Pancreas (tissue), 10 donors: Measurements from ENCODE around the gene OSBPL3. TPM values are rescaled to one million over a fixed set of nuclear protein-coding genes. Genes with fewer than 3 reads are reported as not detected.

Experiments used
- ATAC-seq, 4 donors: fragments of 200-7000 bp; cut with Tn5 transposase; one replicate each; pipeline versions ENCODE4 v1.8.0 to v1.9.1; 2020; ENCODE audit warnings: mild to moderate bottlenecking in 4 of 4, moderate library complexity in 4 of 4
- DNase-seq, 6 donors: peaks; one replicate each; pipeline ENCODE4 v3.0.0-alpha.2; 2020
- FAIRE-seq: peaks from 2 replicates; lab custom pipeline; 2012; peaks lifted over from hg19 to GRCh38; lab: Jason Lieb, UNC
- H3K27ac ChIP-seq, 4 donors: fragments of 200-600 bp; sonication (generic); 1 replicate in 3 of 4; 2 replicates in 1 of 4; pipeline versions ENCODE4 v1.5.0 to v1.8.0; 2020
- H3K27me3 ChIP-seq, 4 donors: fragments of 200-600 bp; one replicate each; pipeline ENCODE4 v1.8.0; 2021
- H3K36me3 ChIP-seq, 3 donors: fragments of 200-600 bp; sonication (generic) in 1 of 3; one replicate each; pipeline versions ENCODE4 v1.5.0 to v1.8.0; 2020 to 2021
- H3K4me1 ChIP-seq, 3 donors: fragments of 200-600 bp; one replicate each; pipeline ENCODE4 v1.8.0; 2021
- H3K4me3 ChIP-seq, 4 donors: fragments of 200-600 bp; sonication (generic) in 2 of 4; one replicate each; pipeline versions ENCODE4 v1.5.0 to v1.8.0; 2020 to 2021
- H3K9me3 ChIP-seq, 4 donors: fragments of 200-600 bp; one replicate each; pipeline ENCODE4 v1.8.0; 2021
- CTCF ChIP-seq, 4 donors: fragments of 200-600 bp; sonication (generic) in 3 of 4; IDR thresholded peaks; one replicate each; pipeline versions ENCODE4 v1.5.0 to v1.8.0; 2021; ENCODE audit warnings: antibody characterized with exemption in 4 of 4
- WGBS, 2 donors: extraction: QIAGEN DNeasy Blood & Tissue Kit; methylation state at CpG; one replicate each; pipeline ENCODE4 v1.1.7; 2013; 5-methylcytosine and 5-hydroxymethylcytosine counted together
- intact Hi-C, 3 donors: fragments of 100-400 bp; cut with DNase I; formaldehyde crosslinking; loops; one replicate each; pipeline versions ENCODE4 v1.11.1 to v1.14.2; 2022
- polyA plus RNA-seq, 2 donors: library from polyadenylated mRNA; stranded (reverse); fragments of 200-250 nt; gene quantifications; one replicate each; pipeline ENCODE4 v1.2.3, GENCODE V29; 2013
- total RNA-seq, 6 donors: library from RNA; stranded (reverse); fragmentation: NEBNext Ultra II Directional in 4 of 6; extraction: Animal tissue kit (Norgen Biotek cat#: 25700) in 4 of 6; gene quantifications; one replicate each; pipeline versions ENCODE4 v1.2.1 to v1.2.4, GENCODE V29; 2021 to 2023
- donor health status: healthy with polysubstance abuse.
- donor health status: DM: no; HTN: no; CAD: no; lungs with moderate emphysema.
- donor health status: DM: no; HTN: no; CAD: no.
- donor health status: control.
- donor health status: control.
- donor health status: Bipolar disorder and iron deficiency.
- donor health status: DM: yes; HTN: yes; CAD: no.
- donor health status: DM: no; HTN: no; CAD: no.
- donor health status: DM: no; HTN: no; CAD: no.
- donor health status: DM: yes; HTN: yes; CAD: no.

The OSBPL3 gene
- total and polyA plus RNA-seq, 8 donors, result 1.5 to 9.5 (median 3.9) TPM

- ATAC-seq (no peak), FAIRE-seq (no peak), DNase-seq (no peak)
- intact Hi-C loops, result no loop called here
- no peak for TF ChIP-seq CTCF (IDR thresholded peaks at IDR 0.05)
- Histone ChIP-seq H3K27ac (no peak overlapping the region), H3K27me3 (no peaks in the 10 kb centered on the region), H3K4me1 (no peaks in the 10 kb centered on the region), H3K9me3 (no peaks in the 10 kb centered on the region), H3K36me3 (no peaks in the 10 kb centered on the region), H3K4me3 (no peak overlapping the region)
- 71 to 84% methylated on average over 1 of the region's 1 CpG for WGBS, 2 donors
Measured at GRCh38 chr7:25007668-25008067, 27.7 kb upstream of the OSBPL3 start.

GRCh38 chr7:25006276-25006675, 26.3 kb upstream of the OSBPL3 start:
- WGBS, 2 donors, result 58 to 96% methylated on average over 1 of the region's 1 CpG
- FAIRE-seq, result no peak
- ATAC-seq, result no peak
- Histone ChIP-seq H3K9me3 (no peaks in the 10 kb centered on the region), H3K27ac (no peak overlapping the region), H3K4me3 (no peak overlapping the region), H3K4me1 (no peaks in the 10 kb centered on the region), H3K27me3 (no peaks in the 10 kb centered on the region), H3K36me3 (no peaks in the 10 kb centered on the region)
- intact Hi-C loops, result no loop called here
- DNase-seq, result no peak
- TF ChIP-seq CTCF (IDR thresholded peaks at IDR 0.05), result no peak

GRCh38 chr7:25005658-25006057, 25.7 kb upstream of the OSBPL3 start:
- 81 to 86% methylated on average over 3 of the region's 3 CpGs for WGBS, 2 donors
- intact Hi-C loops, result no loop called here
- H3K27ac ChIP-seq, result no peak overlapping the region
- H3K4me1 ChIP-seq, result no peaks in the 10 kb centered on the region
- no peak for TF ChIP-seq CTCF (IDR thresholded peaks at IDR 0.05)
- no peaks in the 10 kb centered on the region for H3K36me3 ChIP-seq
- DNase-seq (no peak), FAIRE-seq (no peak), ATAC-seq (no peak)
- no peaks in the 10 kb centered on the region for H3K27me3 ChIP-seq
- no peak overlapping the region for H3K4me3 ChIP-seq
- no peaks in the 10 kb centered on the region for H3K9me3 ChIP-seq

GRCh38 chr7:25002786-25003185, 22.8 kb upstream of the OSBPL3 start:
- H3K4me3 ChIP-seq, result no peak overlapping the region
- H3K4me1 ChIP-seq, result no peaks in the 10 kb centered on the region
- H3K36me3 ChIP-seq, result no peaks in the 10 kb centered on the region
- no peaks in the 10 kb centered on the region for H3K9me3 ChIP-seq
- 89 to 93% methylated on average over 1 of the region's 1 CpG for whole genome bisulfite sequencing, 2 donors
- TF ChIP-seq CTCF (IDR thresholded peaks at IDR 0.05), result no peak
- no peaks in the 10 kb centered on the region for H3K27me3 ChIP-seq
- FAIRE-seq (no peak), ATAC-seq (no peak), DNase-seq (no peak)
- H3K27ac ChIP-seq, result no peak overlapping the region
- intact Hi-C loops, result no loop called here

- Histone ChIP-seq H3K9me3 (no peaks in the 10 kb centered on the region), H3K27me3 (no peaks in the 10 kb centered on the region), H3K27ac (no peak overlapping the region), H3K4me1 (no peaks in the 10 kb centered on the region), H3K36me3 (no peaks in the 10 kb centered on the region), H3K4me3 (no peak overlapping the region)
- WGBS, 2 donors, result 66 to 84% methylated on average over 3 of the region's 3 CpGs
- intact Hi-C loops, result no loop called here
- FAIRE-seq (no peak), ATAC-seq (no peak), DNase-seq (no peak)
- no peak for TF ChIP-seq CTCF (IDR thresholded peaks at IDR 0.05)
Measured at GRCh38 chr7:24995466-24995865, 15.5 kb upstream of the OSBPL3 start.
